ENCODE data around the gene HAUS6. TPM values are rescaled to one million over a fixed set of nuclear protein-coding genes. Genes with fewer than 3 reads are reported as not detected.

Gene HAUS6
- total and polyA plus RNA-seq, 2 of the 8 experiments (the other 6 are each of a cell fraction or from before 2014, with no cell fraction given) = 11.7 to 52.4 TPM

- TF ChIP-seq CTBP2 (IDR thresholded peaks at IDR 0.05; ENCODE audit: borderline replicate concordance, insufficient read depth, insufficient read length, low read length) (no peak), KDM5A (IDR thresholded peaks at IDR 0.05; ENCODE audit: low read length) (no peak), BRCA1 (IDR thresholded peaks at IDR 0.05; ENCODE audit: low read depth, low read length) (no peak), RXRA (IDR thresholded peaks at IDR 0.05; ENCODE audit: insufficient read depth, low read depth, low read length) (no peak)
Measured at GRCh38 chr9:19074836-19075235, 27.9 kb downstream of the HAUS6 start (continued).
